Gastrocnemius medialis (tissue), 4 donors: ENCODE measurements around the gene AOC2. TPM values are rescaled to one million over a fixed set of nuclear protein-coding genes. Genes with fewer than 3 reads are reported as not detected.
"Not testable (repeated sequence)": the region's sequence is repeated elsewhere in the genome, so short reads cannot be mapped to it uniquely, and the experiment has no call there.

Experiments used
- ATAC-seq, 2 donors: fragments of 150-250 bp; one replicate each; pipeline ENCODE4 v1.9.1; 2016
- DNase-seq, 2 donors: peaks; one replicate each; pipeline ENCODE4 v3.0.0-alpha.2; 2019
- H3K27ac ChIP-seq, 4 donors: fragments of 200-600 bp; sonication (generic); 1 replicate in 1 of 4; 2 replicates in 3 of 4; pipeline ENCODE4 v1.5.1; 2016 to 2018; ENCODE audit warnings: mild to moderate bottlenecking in 2 of 4, moderate library complexity in 1 of 4
- H3K27me3 ChIP-seq, 3 donors: fragments of 200-600 bp; sonication (generic) in 2 of 3; 1 replicate in 1 of 3; 2 replicates in 2 of 3; pipeline versions ENCODE4 v1.5.1 to v1.6.0; 2016 to 2019; ENCODE audit warnings: mild to moderate bottlenecking in 1 of 3, moderate library complexity in 1 of 3
- H3K36me3 ChIP-seq, 2 donors: fragments of 200-600 bp; sonication (generic) in 1 of 2; one replicate each; pipeline ENCODE4 v1.5.1; 2017 to 2018
- H3K4me1 ChIP-seq, 2 donors: fragments of 200-600 bp; sonication (generic) in 1 of 2; one replicate each; pipeline ENCODE4 v1.5.1; 2016 to 2017; ENCODE audit warnings: mild to moderate bottlenecking in 2 of 2
- H3K4me3 ChIP-seq, 4 donors: fragments of 200-600 bp; sonication (generic) in 3 of 4; 1 replicate in 1 of 4; 2 replicates in 3 of 4; pipeline ENCODE4 v1.5.1; 2016 to 2019; ENCODE audit warnings: mild to moderate bottlenecking in 2 of 4
- H3K9me3 ChIP-seq, 3 donors: fragments of 200-600 bp; sonication (generic) in 2 of 3; 1 replicate in 1 of 3; 2 replicates in 2 of 3; pipeline ENCODE4 v1.5.1; 2016 to 2019
- CTCF ChIP-seq, 5 experiments: fragments of 450-650 bp in 3 of 5; fragments of 200-600 bp in 2 of 5; sonication (generic) in 2 of 5; IDR thresholded peaks in 4 of 5; conservative IDR thresholded peaks in 1 of 5; 1 replicate in 4 of 5; 2 replicates in 1 of 5; pipeline ENCODE4 v1.5.1; 2016 to 2019; ENCODE audit warnings: antibody characterized with exemption in 5 of 5, mild to moderate bottlenecking in 3 of 5, moderate library complexity in 3 of 5
- POLR2A ChIP-seq, 2 donors: fragments of 450-650 bp; IDR thresholded peaks; one replicate each; pipeline ENCODE4 v1.6.1; 2017; ENCODE audit warnings: antibody characterized with exemption in 2 of 2, mild to moderate bottlenecking in 2 of 2, moderate library complexity in 2 of 2
- in situ Hi-C, 4 donors: fragments of 200-750 bp; cut with MboI; loops; one replicate each; pipeline versions ENCODE4 v1.15.0 to v1.8.0; 2017; ENCODE audit warnings: low sequenced_read_pairs in 4 of 4
- intact Hi-C: fragments of 100-400 bp; cut with DNase I; formaldehyde crosslinking; loops from one replicate; pipeline ENCODE4 v1.15.1; 2023; ENCODE audit warnings: low total_unique reads
- total RNA-seq, 4 donors: library from RNA; depleted of rRNA; stranded (reverse); fragments of >200 nt; gene quantifications; one replicate each; pipeline versions ENCODE4 v1.1.0 to v1.2.3, GENCODE V29; 2016

AOC2 gene
- total RNA-seq, 4 donors from 2014 or later, result 0.81 to 1.2 (median 1.0) TPM

GRCh38 chr17:42868338-42868737 is 24.0 kb downstream of the AOC2 start:
- no peak for DNase-seq
- TF ChIP-seq CTCF (IDR thresholded peaks at IDR 0.05 in 4 of 5, conservative IDR thresholded peaks at IDR 0.05 in 1 of 5) (no peak), POLR2A (IDR thresholded peaks at IDR 0.05) (no peak)
- H3K9me3 ChIP-seq, result no peaks in the 10 kb centered on the region
- no peaks in the 10 kb centered on the region for H3K27me3 ChIP-seq
- no peaks in the 10 kb centered on the region for H3K4me1 ChIP-seq
- in situ Hi-C loops, result no loop called here
- ATAC-seq, result no peak
- H3K4me3 ChIP-seq, result no peak overlapping the region
- intact Hi-C loops, result no loop called here
- no peaks in the 10 kb centered on the region for H3K36me3 ChIP-seq
- H3K27ac ChIP-seq, result no peak overlapping the region

- no peaks in the 10 kb centered on the region for H3K4me1 ChIP-seq
- ATAC-seq, result no peak
- H3K27me3 ChIP-seq, result no peaks in the 10 kb centered on the region
- no peak overlapping the region for H3K27ac ChIP-seq
- TF ChIP-seq POLR2A (IDR thresholded peaks at IDR 0.05), result no peak
- TF ChIP-seq CTCF (IDR thresholded peaks at IDR 0.05 in 4 of 5, conservative IDR thresholded peaks at IDR 0.05 in 1 of 5), result no peak
- H3K9me3 ChIP-seq, result no peaks in the 10 kb centered on the region
- intact Hi-C loops (no loop called here), in situ Hi-C loops (no loop called here)
- DNase-seq, result no peak
- no peaks in the 10 kb centered on the region for H3K36me3 ChIP-seq
- no peak overlapping the region for H3K4me3 ChIP-seq
Observed at GRCh38 chr17:42871647-42872046, 27.3 kb downstream of the AOC2 start.

GRCh38 chr17:42872251-42872965 is 28.0 kb downstream of the AOC2 start:
- in situ Hi-C loops, result no loop called here
- Histone ChIP-seq H3K27ac (no peak overlapping the region), H3K9me3 (no peaks in the 10 kb centered on the region), H3K4me3 (no peak overlapping the region), H3K36me3 (no peaks in the 10 kb centered on the region), H3K27me3 (no peaks in the 10 kb centered on the region), H3K4me1 (no peaks in the 10 kb centered on the region)
- ATAC-seq (no peak), DNase-seq (no peak)
- TF ChIP-seq CTCF (IDR thresholded peaks at IDR 0.05 in 4 of 5, conservative IDR thresholded peaks at IDR 0.05 in 1 of 5) (no peak), POLR2A (IDR thresholded peaks at IDR 0.05) (no peak)
- intact Hi-C loops, result no loop called here

- no peak for TF ChIP-seq CTCF (IDR thresholded peaks at IDR 0.05 in 4 of 5, conservative IDR thresholded peaks at IDR 0.05 in 1 of 5)
- TF ChIP-seq POLR2A (IDR thresholded peaks at IDR 0.05), result no peak
- H3K27me3 ChIP-seq, result no peaks in the 10 kb centered on the region
- ATAC-seq, result no peak
- intact Hi-C loops (no loop called here), in situ Hi-C loops (no loop called here)
- H3K36me3 ChIP-seq, result no peaks in the 10 kb centered on the region
- no peaks in the 10 kb centered on the region for H3K4me1 ChIP-seq
- no peak overlapping the region for H3K4me3 ChIP-seq
- DNase-seq, result no peak
- H3K9me3 ChIP-seq, result no peaks in the 10 kb centered on the region
- no peak overlapping the region for H3K27ac ChIP-seq
Observed at GRCh38 chr17:42873315-42873714, 28.9 kb downstream of the AOC2 start.

- H3K27ac ChIP-seq, H3K4me1 ChIP-seq, H3K36me3 ChIP-seq, DNase-seq, H3K9me3 ChIP-seq, in situ Hi-C loops, intact Hi-C loops, H3K4me3 ChIP-seq, H3K27me3 ChIP-seq, ATAC-seq: not testable (repeated sequence)
Observed at GRCh38 chr17:42873932-42874695, 29.7 kb downstream of the AOC2 start.
